Lower leg skin (tissue), 4 donors: ENCODE data around the gene SPATA17. TPM values are rescaled to one million over a fixed set of nuclear protein-coding genes. Genes with fewer than 3 reads are reported as not detected.

ENCODE experiments used
- DNase-seq, 2 donors: peaks; one replicate each; pipeline ENCODE4 v3.0.0-alpha.2; 2019; ENCODE audit warnings: low spot score in 2 of 2
- H3K4me3 ChIP-seq: fragments of 200-600 bp; sonication (generic); 2 replicates; pipeline ENCODE4 v1.5.1; 2017; ENCODE audit warnings: mild to moderate bottlenecking, low read depth; ENCODE audit not compliant: poor library complexity, severe bottlenecking
- CTCF ChIP-seq, 3 donors: fragments of 450-650 bp; IDR thresholded peaks; one replicate each; pipeline ENCODE4 v1.5.1; 2016; ENCODE audit warnings: antibody characterized with exemption in 3 of 3, mild to moderate bottlenecking in 3 of 3, moderate library complexity in 2 of 3
- POLR2A ChIP-seq, 2 donors: fragments of 450-650 bp; IDR thresholded peaks; one replicate each; pipeline ENCODE4 v1.6.1; 2016 to 2017; ENCODE audit warnings: antibody characterized with exemption in 2 of 2, mild to moderate bottlenecking in 1 of 2, moderate library complexity in 1 of 2
- WGBS, 2 donors: methylation state at CpG; one replicate each; pipeline ENCODE4 v1.1.5; 2018; 5-methylcytosine and 5-hydroxymethylcytosine counted together
- intact Hi-C: fragments of 100-400 bp; cut with DNase I; formaldehyde crosslinking; loops from one replicate; pipeline ENCODE4 v1.15.0; 2023; ENCODE audit warnings: low total_unique reads
- total RNA-seq, 4 donors: library from RNA; depleted of rRNA; stranded (reverse); fragments of >200 nt; gene quantifications; one replicate each; pipeline ENCODE4 v1.1.0, GENCODE V29; 2016

SPATA17 gene
- total RNA-seq, 4 donors from 2014 or later: 0.06 to 1.6 TPM; not detected in 2

GRCh38 chr1:217861658-217862057, 230.5 kb downstream of the SPATA17 start:
- TF ChIP-seq POLR2A (IDR thresholded peaks at IDR 0.05) (no peak), CTCF (IDR thresholded peaks at IDR 0.05) (no peak)
- intact Hi-C loops: no loop called here
- no peak for DNase-seq
- H3K4me3 ChIP-seq: no peak overlapping the region
- 50 to 61% methylated on average over 1 of the region's 1 CpG for WGBS, 2 donors

GRCh38 chr1:217867446-217867995, 236.4 kb downstream of the SPATA17 start:
- 50 to 57% methylated on average over 3 of the region's 3 CpGs for WGBS, 2 donors
- no peak for DNase-seq
- intact Hi-C loops: no loop called here
- no peak overlapping the region for H3K4me3 ChIP-seq
- TF ChIP-seq CTCF (IDR thresholded peaks at IDR 0.05) (no peak), POLR2A (IDR thresholded peaks at IDR 0.05) (no peak)

- DNase-seq: no peak
- intact Hi-C loops: no loop called here
- WGBS, 2 donors: 76 to 81% methylated on average over 2 of the region's 2 CpGs
- TF ChIP-seq CTCF (IDR thresholded peaks at IDR 0.05) (no peak), POLR2A (IDR thresholded peaks at IDR 0.05) (no peak)
- H3K4me3 ChIP-seq: no peak overlapping the region
Measured at GRCh38 chr1:217871955-217872354, 240.8 kb downstream of the SPATA17 start.

GRCh38 chr1:217875229-217875628, 244.1 kb downstream of the SPATA17 start:
- DNase-seq: no peak
- intact Hi-C loops: no loop called here
- TF ChIP-seq POLR2A (IDR thresholded peaks at IDR 0.05) (no peak), CTCF (IDR thresholded peaks at IDR 0.05) (no peak)
- no peak overlapping the region for H3K4me3 ChIP-seq

GRCh38 chr1:217876401-217876800, 245.3 kb downstream of the SPATA17 start:
- no peak for DNase-seq
- TF ChIP-seq POLR2A (IDR thresholded peaks at IDR 0.05) (no peak), CTCF (IDR thresholded peaks at IDR 0.05) (no peak)
- 71 to 73% methylated on average over 1 of the region's 1 CpG for WGBS, 2 donors
- no peak overlapping the region for H3K4me3 ChIP-seq
- intact Hi-C loops: no loop called here

GRCh38 chr1:217876896-217877295, 245.8 kb downstream of the SPATA17 start:
- 62 to 68% methylated on average over 5 of the region's 5 CpGs for WGBS, 2 donors
- DNase-seq: no peak
- intact Hi-C loops: no loop called here
- H3K4me3 ChIP-seq: no peak overlapping the region
- TF ChIP-seq POLR2A (IDR thresholded peaks at IDR 0.05) (no peak), CTCF (IDR thresholded peaks at IDR 0.05) (no peak)
